ENCODE measurements around the gene ATP2A1. TPM values are rescaled to one million over a fixed set of nuclear protein-coding genes. Genes with fewer than 3 reads are reported as not detected.

Gene ATP2A1
- total RNA-seq, 1 donor from 2014 or later = not detected

DNA sequence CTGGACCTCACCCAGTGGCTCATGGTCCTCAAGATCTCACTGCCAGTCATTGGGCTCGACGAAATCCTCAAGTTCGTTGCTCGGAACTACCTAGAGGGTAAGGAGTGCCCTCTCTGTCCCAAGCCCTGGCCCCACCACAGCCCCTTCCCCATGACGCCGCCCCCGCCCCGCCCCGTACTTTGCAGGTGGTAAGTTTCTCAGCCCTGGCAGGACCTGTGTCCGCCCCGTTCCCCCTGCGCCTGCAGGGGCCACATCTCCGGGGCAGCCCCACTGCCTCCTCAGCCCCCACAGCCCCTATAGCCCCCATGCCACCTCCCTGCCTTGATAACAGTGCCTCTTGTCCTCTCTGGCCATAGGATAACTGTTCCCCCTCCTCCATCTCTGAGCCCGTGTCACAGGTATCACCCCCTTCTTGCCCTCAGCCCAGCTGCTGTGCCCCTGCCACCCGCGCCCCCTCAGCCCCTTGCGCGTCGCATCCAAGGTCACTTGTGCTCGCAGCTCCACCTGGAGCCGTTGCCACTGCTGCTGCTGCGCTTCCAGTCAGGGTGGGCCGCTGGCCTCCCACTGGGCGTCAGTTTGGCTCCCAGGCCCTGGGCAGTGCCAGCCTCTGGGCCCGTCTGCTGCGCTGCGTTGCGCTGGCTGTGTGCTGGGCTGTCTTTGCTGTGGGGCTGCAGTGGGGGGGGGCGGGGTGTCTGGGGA lies 25.2 kb downstream of the ATP2A1 start:
- Histone ChIP-seq H3K36me3 (peaks cover 0 to 18% of the 10 kb centered on the region in 2 donors), H3K4me3 (no peak overlapping the region), H3K27me3 (no peaks in the 10 kb centered on the region), H3K9me3 (no peaks in the 10 kb centered on the region), H3K27ac (no peak overlapping the region), H3K4me1 (no peaks in the 10 kb centered on the region)
- DNase-seq (ENCODE audit: extremely low spot score in 2 of 2) = no peak
- TF ChIP-seq, protein P1, sequence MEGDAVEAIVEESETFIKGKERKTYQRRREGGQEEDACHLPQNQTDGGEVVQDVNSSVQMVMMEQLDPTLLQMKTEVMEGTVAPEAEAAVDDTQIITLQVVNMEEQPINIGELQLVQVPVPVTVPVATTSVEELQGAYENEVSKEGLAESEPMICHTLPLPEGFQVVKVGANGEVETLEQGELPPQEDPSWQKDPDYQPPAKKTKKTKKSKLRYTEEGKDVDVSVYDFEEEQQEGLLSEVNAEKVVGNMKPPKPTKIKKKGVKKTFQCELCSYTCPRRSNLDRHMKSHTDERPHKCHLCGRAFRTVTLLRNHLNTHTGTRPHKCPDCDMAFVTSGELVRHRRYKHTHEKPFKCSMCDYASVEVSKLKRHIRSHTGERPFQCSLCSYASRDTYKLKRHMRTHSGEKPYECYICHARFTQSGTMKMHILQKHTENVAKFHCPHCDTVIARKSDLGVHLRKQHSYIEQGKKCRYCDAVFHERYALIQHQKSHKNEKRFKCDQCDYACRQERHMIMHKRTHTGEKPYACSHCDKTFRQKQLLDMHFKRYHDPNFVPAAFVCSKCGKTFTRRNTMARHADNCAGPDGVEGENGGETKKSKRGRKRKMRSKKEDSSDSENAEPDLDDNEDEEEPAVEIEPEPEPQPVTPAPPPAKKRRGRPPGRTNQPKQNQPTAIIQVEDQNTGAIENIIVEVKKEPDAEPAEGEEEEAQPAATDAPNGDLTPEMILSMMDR (IDR thresholded peaks at IDR 0.05) = no peak
- no peak for TF ChIP-seq POLR2A (IDR thresholded peaks at IDR 0.05)
- no peak for TF ChIP-seq POLR2AphosphoS5 (IDR thresholded peaks at IDR 0.05; ENCODE audit: insufficient read depth in 1 of 2, low read depth in 1 of 2)
- intact Hi-C loops (cut with DNase I) = no loop called here

DNA sequence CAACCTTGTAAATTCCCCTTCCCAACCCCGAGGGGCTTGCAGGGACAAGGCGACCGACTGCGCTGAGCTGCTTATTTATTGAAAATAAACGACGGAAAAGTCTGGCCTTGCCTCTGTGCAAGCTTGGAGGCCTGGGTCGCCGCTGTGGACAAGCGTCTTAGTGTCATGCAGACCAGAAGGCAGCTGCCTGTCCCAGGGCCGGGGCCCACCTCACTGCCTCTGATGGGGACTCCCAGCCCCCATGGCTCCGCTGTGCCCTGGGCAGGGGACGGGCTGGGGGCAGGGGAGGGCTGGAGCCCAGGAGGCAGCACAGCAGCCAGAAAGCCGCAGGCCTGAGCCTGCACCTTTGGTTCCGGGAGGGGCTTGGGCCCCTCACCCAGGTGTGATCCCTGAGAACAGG lies 26.1 kb downstream of the ATP2A1 start:
- no peak for DNase-seq (ENCODE audit: extremely low spot score in 2 of 2)
- H3K9me3 ChIP-seq = no peaks in the 10 kb centered on the region
- intact Hi-C loops (cut with DNase I) = no loop called here
- H3K4me3 ChIP-seq = no peak overlapping the region
- H3K27ac ChIP-seq = no peak overlapping the region
- H3K4me1 ChIP-seq = no peaks in the 10 kb centered on the region
- H3K27me3 ChIP-seq = no peaks in the 10 kb centered on the region
- peaks cover 0 to 20% of the 10 kb centered on the region in 2 donors for H3K36me3 ChIP-seq
- no peak for TF ChIP-seq POLR2AphosphoS5 (IDR thresholded peaks at IDR 0.05; ENCODE audit: insufficient read depth in 1 of 2, low read depth in 1 of 2)
- TF ChIP-seq, protein P1 (IDR thresholded peaks at IDR 0.05) = no peak
- TF ChIP-seq POLR2A (IDR thresholded peaks at IDR 0.05) = no peak

DNA sequence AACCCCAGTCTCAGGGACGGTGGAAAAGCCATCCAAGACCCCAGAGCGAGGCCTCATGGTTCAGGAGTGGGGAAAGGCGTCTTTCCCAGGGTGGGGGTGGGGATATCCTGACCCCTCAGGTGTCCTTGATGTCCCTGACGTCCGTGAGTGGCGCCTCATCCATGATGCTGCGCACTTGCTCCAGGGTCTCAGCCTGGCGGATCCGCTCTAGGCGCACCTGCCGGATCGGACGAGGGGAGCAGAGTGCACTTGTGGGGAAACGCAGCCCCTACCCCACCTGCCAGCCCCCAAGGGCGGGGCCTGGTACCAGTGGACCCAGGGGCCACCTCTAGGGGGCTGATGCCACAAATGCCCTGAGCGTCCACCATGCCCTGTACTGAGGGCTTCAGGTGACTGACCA lies 26.5 kb downstream of the ATP2A1 start:
- intact Hi-C loops (cut with DNase I) = no loop called here
- no peak for TF ChIP-seq POLR2A (IDR thresholded peaks at IDR 0.05)
- no peak for TF ChIP-seq POLR2AphosphoS5 (IDR thresholded peaks at IDR 0.05; ENCODE audit: insufficient read depth in 1 of 2, low read depth in 1 of 2)
- TF ChIP-seq, protein P1 (IDR thresholded peaks at IDR 0.05) = no peak
- Histone ChIP-seq H3K27me3 (no peaks in the 10 kb centered on the region), H3K36me3 (peaks cover 0 to 20% of the 10 kb centered on the region in 2 donors), H3K9me3 (no peaks in the 10 kb centered on the region), H3K27ac (no peak overlapping the region), H3K4me3 (no peak overlapping the region), H3K4me1 (no peaks in the 10 kb centered on the region)
- no peak for DNase-seq (ENCODE audit: extremely low spot score in 2 of 2)

- H3K27me3 ChIP-seq = no peaks in the 10 kb centered on the region
- peaks cover 0 to 22% of the 10 kb centered on the region in 2 donors for H3K36me3 ChIP-seq
- intact Hi-C loops (cut with DNase I) = no loop called here
- no peaks in the 10 kb centered on the region for H3K9me3 ChIP-seq
- no peak for TF ChIP-seq POLR2AphosphoS5 (IDR thresholded peaks at IDR 0.05; ENCODE audit: insufficient read depth in 1 of 2, low read depth in 1 of 2)
- TF ChIP-seq POLR2A (IDR thresholded peaks at IDR 0.05) = no peak
- TF ChIP-seq, protein P1 (IDR thresholded peaks at IDR 0.05) = no peak
- no peaks in the 10 kb centered on the region for H3K4me1 ChIP-seq
- H3K4me3 ChIP-seq = no peak overlapping the region
- no peak overlapping the region for H3K27ac ChIP-seq
- DNase-seq (ENCODE audit: extremely low spot score in 2 of 2) = no peak
Measured at GRCh38 chr16:28905229-28905754, 27.0 kb downstream of the ATP2A1 start.

- intact Hi-C loops (cut with DNase I) = no loop called here
- Histone ChIP-seq H3K27ac (no peak overlapping the region), H3K27me3 (no peaks in the 10 kb centered on the region), H3K36me3 (peaks cover 0 to 28% of the 10 kb centered on the region in 2 donors), H3K4me1 (no peaks in the 10 kb centered on the region), H3K9me3 (no peaks in the 10 kb centered on the region), H3K4me3 (no peak overlapping the region)
- TF ChIP-seq POLR2A (IDR thresholded peaks at IDR 0.05) = no peak
- TF ChIP-seq POLR2AphosphoS5 (IDR thresholded peaks at IDR 0.05; ENCODE audit: insufficient read depth in 1 of 2, low read depth in 1 of 2) = no peak
- TF ChIP-seq, protein P1 (IDR thresholded peaks at IDR 0.05) = no peak
- DNase-seq (ENCODE audit: extremely low spot score in 2 of 2) = no peak
Measured at GRCh38 chr16:28905800-28906372, 27.6 kb downstream of the ATP2A1 start.

Measured in vagina (tissue), 2 donors.